ENCODE measurements around the gene CEMIP. TPM values are rescaled to one million over a fixed set of nuclear protein-coding genes. Genes with fewer than 3 reads are reported as not detected.

Gene CEMIP
- total and polyA plus RNA-seq, 2 of the 8 experiments (the other 6 are each of a cell fraction or from before 2014, with no cell fraction given) = 0.11 to 0.60 TPM

- H4K8ac ChIP-seq (ENCODE audit: extremely low read depth, insufficient read depth, low read length) = no peak overlapping the region
- no peak overlapping the region for H3K4ac ChIP-seq (replicated peaks; ENCODE audit: insufficient read length, low read depth, low read length)
- no peak overlapping the region for H4K91ac ChIP-seq (replicated peaks; ENCODE audit: insufficient read length, low read length)
- no peaks in the 10 kb centered on the region for H4K20me1 ChIP-seq (replicated peaks in 1 of 2; ENCODE audit: control insufficient read depth in 1 of 2, insufficient read depth in 2 of 2, low read length in 2 of 2)
- WGBS, 2 experiments (ENCODE audit: extremely low coverage in 1 of 2, insufficient coverage in 1 of 2, insufficient read length in 1 of 2, insufficient replicate concordance in 2 of 2, low coverage in 1 of 2, low lambda C conversion rate in 2 of 2, missing lambda C conversion rate in 1 of 2) = 87% methylated on average over 3 of the region's 3 CpGs; no CpG with 5 or more reads in 1 of the 2 experiments
- no peak overlapping the region for H3K4me2 ChIP-seq (ENCODE audit: insufficient read depth in 1 of 2, low read depth in 2 of 2, low read length in 2 of 2)
- no peak overlapping the region for H3K23ac ChIP-seq (ENCODE audit: insufficient read length)
- no peak overlapping the region for H3K27ac ChIP-seq (ENCODE audit: low read depth, low read length)
- no peak overlapping the region for H3K56ac ChIP-seq (replicated peaks; ENCODE audit: insufficient read length, low read depth, low read length)
- no peaks in the 10 kb centered on the region for H3K9me3 ChIP-seq (ENCODE audit: insufficient read depth in 2 of 2, low read depth in 1 of 2, low read length in 1 of 2)
- FAIRE-seq (no peak), DNase-seq (ENCODE audit: low read depth in 1 of 2, low spot score in 2 of 2) (no peak)
- H3K36me3 ChIP-seq (ENCODE audit: control insufficient read depth in 2 of 4, insufficient read depth in 4 of 4, low read length in 3 of 4) = no peaks in the 10 kb centered on the region
- H2AFZ ChIP-seq (ENCODE audit: low read length) = no peak overlapping the region
- ChIA-PET CTCF (ENCODE audit: partially characterized antibody) (interaction anchor here (0.8 to 1.5 kb wide), 4 partner anchors 10 to 354 kb away, joined by 3 to 4 read pairs (median 3); no protein-coding TSS in a partner anchor), POLR2A (ENCODE audit: partially characterized antibody) (no interaction called here)
- no peak overlapping the region for H2BK5ac ChIP-seq (ENCODE audit: low read depth, low read length)
- H2BK15ac ChIP-seq (ENCODE audit: low read length) = no peak overlapping the region
- no peak overlapping the region for H2AK5ac ChIP-seq (ENCODE audit: low read depth, low read length)
- peaks cover 0 to 2% (median 0%) of the 10 kb centered on the region in 4 experiments; a peak in 1 of 7 replicates for H3K27me3 ChIP-seq (replicated peaks in 1 of 4; ENCODE audit: control insufficient read depth in 3 of 4, extremely low read depth in 1 of 4, insufficient read depth in 3 of 4, low read length in 3 of 4)
- H4K5ac ChIP-seq (ENCODE audit: insufficient read length, low read depth, low read length) = no peak overlapping the region
- no peaks in the 10 kb centered on the region for H3K79me1 ChIP-seq (ENCODE audit: low read depth, low read length)
- no peaks in the 10 kb centered on the region for H3K23me2 ChIP-seq (ENCODE audit: low read depth, low read length)
- no peaks in the 10 kb centered on the region for H3K79me2 ChIP-seq (ENCODE audit: control insufficient read depth in 1 of 2, insufficient read depth in 2 of 2, low read length in 2 of 2)
- no peak overlapping the region for H3K18ac ChIP-seq (ENCODE audit: extremely low read depth, low read length)
- no peak overlapping the region for H2BK20ac ChIP-seq (ENCODE audit: low read length)
- H2BK120ac ChIP-seq (replicated peaks; ENCODE audit: low read depth, low read length) = no peak overlapping the region
- TF ChIP-seq FOSL1 (IDR thresholded peaks at IDR 0.05; ENCODE audit: insufficient read depth, low read depth, low read length) (no peak), EZH2 (IDR thresholded peaks at IDR 0.05; ENCODE audit: low read depth, low read length, severe bottlenecking) (no peak), ASH2L (IDR thresholded peaks at IDR 0.05; ENCODE audit: low read length) (no peak), CBX8 (IDR thresholded peaks at IDR 0.05; ENCODE audit: borderline replicate concordance, low read depth, low read length) (no peak), YY1 (IDR thresholded peaks at IDR 0.05; ENCODE audit: low read depth, low read length) (no peak), CHD2 (IDR thresholded peaks at IDR 0.05; ENCODE audit: low read length) (no peak), PHF8 (conservative IDR thresholded peaks at IDR 0.05; ENCODE audit: low read depth, low read length) (no peak), CREB1 (IDR thresholded peaks at IDR 0.05) (no peak), GABPA (IDR thresholded peaks at IDR 0.05; ENCODE audit: borderline replicate concordance, insufficient read depth, low read length) (no peak), RXRA (IDR thresholded peaks at IDR 0.05; ENCODE audit: insufficient read depth, low read depth, low read length) (no peak), SP2 (IDR thresholded peaks at IDR 0.05; ENCODE audit: low read length) (no peak), ZNF274 (IDR thresholded peaks at IDR 0.05; ENCODE audit: borderline replicate concordance, extremely low read depth, low read length) (no peak)
- TF ChIP-seq, protein P1, sequence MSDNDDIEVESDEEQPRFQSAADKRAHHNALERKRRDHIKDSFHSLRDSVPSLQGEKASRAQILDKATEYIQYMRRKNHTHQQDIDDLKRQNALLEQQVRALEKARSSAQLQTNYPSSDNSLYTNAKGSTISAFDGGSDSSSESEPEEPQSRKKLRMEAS (IDR thresholded peaks at IDR 0.05) = no peak
- peaks cover 0 to 4% (median 0%) of the 10 kb centered on the region in 4 experiments; a peak in 2 of 7 replicates for H3K4me1 ChIP-seq (replicated peaks in 1 of 4; ENCODE audit: control insufficient read depth in 3 of 4, insufficient read depth in 4 of 4, low read length in 3 of 4)
- no peak overlapping the region for H3K14ac ChIP-seq (ENCODE audit: insufficient read length)
- no peak overlapping the region for H3K9ac ChIP-seq (replicated peaks in 1 of 4; ENCODE audit: extremely low read depth in 1 of 4, low read depth in 3 of 4, low read length in 3 of 4)
- no peak overlapping the region for H3K4me3 ChIP-seq (ENCODE audit: extremely low read depth in 1 of 4, insufficient read depth in 2 of 4, low read depth in 3 of 4, low read length in 4 of 4)
- H2BK12ac ChIP-seq (ENCODE audit: low read depth, low read length) = no peak overlapping the region
Observed at GRCh38 chr15:80888846-80889245, 109.7 kb downstream of the CEMIP start.
